A172 (cell line): ENCODE results near the gene NDC1. TPM values are rescaled to one million over a fixed set of nuclear protein-coding genes. Genes with fewer than 3 reads are reported as not detected.

Experiments
- DNase-seq: peaks from one replicate; pipeline ENCODE4 v3.0.0-alpha.2; 2015; ENCODE audit warnings: low spot score
- total RNA-seq: library from RNA; depleted of rRNA; stranded (reverse); fragments of >200 nt; shearing (Covaris generic); gene quantifications from 2 replicates; pipeline ENCODE4 v1.2.3, GENCODE V29; 2014

NDC1 gene
- total RNA-seq, 1 experiment from 2014 or later, result 46.4 TPM

- no peak for DNase-seq
Observed at GRCh38 chr1:53731779-53732305, 106.3 kb downstream of the NDC1 start.

GRCh38 chr1:53731043-53731600 is 107.0 kb downstream of the NDC1 start:
- no peak for DNase-seq

- no peak for DNase-seq
Observed at GRCh38 chr1:53730224-53730865, 107.8 kb downstream of the NDC1 start.

GRCh38 chr1:53729456-53730223 is 108.5 kb downstream of the NDC1 start:
- DNase-seq, result no peak

- DNase-seq, result no peak
Observed at GRCh38 chr1:53728702-53729455, 109.2 kb downstream of the NDC1 start.

GRCh38 chr1:53728196-53728595 is 109.9 kb downstream of the NDC1 start:
- no peak for DNase-seq

- no peak for DNase-seq
Observed at GRCh38 chr1:53727461-53728092, 110.5 kb downstream of the NDC1 start.

GRCh38 chr1:53726009-53726600 is 112.0 kb downstream of the NDC1 start:
- no peak for DNase-seq

- no peak for DNase-seq
Observed at GRCh38 chr1:53725238-53725689, 112.8 kb downstream of the NDC1 start.

- no peak for DNase-seq
Observed at GRCh38 chr1:53722025-53722424, 116.1 kb downstream of the NDC1 start.

- no peak for DNase-seq
Observed at GRCh38 chr1:53721088-53721487, 117.0 kb downstream of the NDC1 start.

GRCh38 chr1:53719469-53719868 is 118.6 kb downstream of the NDC1 start:
- DNase-seq, result no peak

- no peak for DNase-seq
Observed at GRCh38 chr1:53718443-53718842, 119.7 kb downstream of the NDC1 start.

- DNase-seq, result no peak
Observed at GRCh38 chr1:53717025-53717804, 120.9 kb downstream of the NDC1 start.

GRCh38 chr1:53716150-53716549 is 121.9 kb downstream of the NDC1 start:
- DNase-seq, result no peak

GRCh38 chr1:53715478-53715877 is 122.6 kb downstream of the NDC1 start:
- DNase-seq, result no peak
